BE2C (cell line): ENCODE data around the gene KRTAP4-2.
"Not testable (repeated sequence)": the region's sequence is repeated elsewhere in the genome, so short reads cannot be mapped to it uniquely, and the experiment has no call there.

Experiments
- DNase-seq: peaks from one replicate; pipeline ENCODE4 v3.0.0-alpha.2; 2020
- H3K27me3 ChIP-seq: fragments of 250-450 bp; sonication (Bioruptor Pico); 2 replicates; pipeline ENCODE4 v1.5.1; 2020; ENCODE audit warnings: mild to moderate bottlenecking
- H3K36me3 ChIP-seq: fragments of 250-450 bp; sonication (Bioruptor Pico); 2 replicates; pipeline ENCODE4 v1.5.1; 2020; ENCODE audit warnings: mild to moderate bottlenecking
- H3K4me1 ChIP-seq: fragments of 250-450 bp; sonication (Bioruptor Pico); 2 replicates; pipeline ENCODE4 v1.5.1; 2020
- H3K4me3 ChIP-seq: 2 replicates; pipeline ENCODE4 v1.5.1; 2011; ENCODE audit warnings: low read depth, low read length
- H3K9me3 ChIP-seq: fragments of 250-450 bp; sonication (Bioruptor Pico); 2 replicates; pipeline ENCODE4 v1.5.1; 2020
- CTCF ChIP-seq: IDR thresholded peaks from 2 replicates; pipeline ENCODE4 v1.5.1; 2012; ENCODE audit warnings: mild to moderate bottlenecking, low read depth, low read length

KRTAP4-2 gene

DNA sequence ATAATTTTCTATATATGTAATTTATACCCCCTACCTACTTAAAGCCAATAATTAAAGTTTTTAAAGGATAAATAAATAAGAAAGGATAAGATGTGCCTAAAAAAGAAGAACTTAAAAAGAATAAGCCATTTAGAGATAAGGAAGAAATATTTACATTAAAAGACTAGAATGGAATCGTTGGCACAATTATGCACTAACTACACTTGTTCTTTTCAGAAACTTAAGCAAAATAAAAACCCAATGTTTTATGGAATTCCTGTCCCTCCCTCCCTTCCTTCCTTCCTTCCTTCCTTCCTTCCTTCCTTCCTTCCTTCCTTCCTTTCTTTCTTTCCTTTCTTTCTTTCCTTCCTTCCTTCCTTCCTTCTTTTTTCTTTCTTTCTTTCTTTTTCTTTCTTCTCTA, 33.2 kb downstream of the KRTAP4-2 start:
- Histone ChIP-seq H3K4me1 (no peaks in the 10 kb centered on the region), H3K4me3 (no peak overlapping the region), H3K36me3 (no peaks in the 10 kb centered on the region), H3K27me3 (peaks cover 2% of the 10 kb centered on the region; the same call in 1 of the 2 replicates), H3K9me3 (no peaks in the 10 kb centered on the region)
- TF ChIP-seq CTCF: no peak
- no peak for DNase-seq

DNA sequence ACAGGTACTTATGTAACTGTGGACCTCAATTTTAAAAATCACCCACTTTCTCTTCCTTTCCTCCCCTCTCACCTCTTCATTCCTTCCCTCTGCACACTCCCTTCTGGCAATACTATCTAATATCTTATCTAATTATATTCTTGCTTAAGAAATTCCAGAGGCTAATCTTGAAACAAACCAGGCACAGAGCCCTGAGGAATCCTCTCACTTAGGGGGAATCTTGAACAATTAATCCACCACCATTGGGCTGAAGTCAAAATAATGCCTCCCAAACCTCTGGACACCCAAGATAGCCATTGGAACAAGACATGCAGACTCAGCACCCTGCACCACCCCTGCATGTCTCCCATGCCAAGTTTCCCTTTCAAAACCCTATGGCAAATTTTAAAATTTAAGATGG, 36.7 kb downstream of the KRTAP4-2 start:
- Histone ChIP-seq H3K4me1 (no peaks in the 10 kb centered on the region), H3K36me3 (no peaks in the 10 kb centered on the region), H3K4me3 (no peak overlapping the region), H3K9me3 (no peaks in the 10 kb centered on the region), H3K27me3 (peaks cover 3% of the 10 kb centered on the region; the same call in 1 of the 2 replicates)
- no peak for TF ChIP-seq CTCF
- DNase-seq: no peak

DNA sequence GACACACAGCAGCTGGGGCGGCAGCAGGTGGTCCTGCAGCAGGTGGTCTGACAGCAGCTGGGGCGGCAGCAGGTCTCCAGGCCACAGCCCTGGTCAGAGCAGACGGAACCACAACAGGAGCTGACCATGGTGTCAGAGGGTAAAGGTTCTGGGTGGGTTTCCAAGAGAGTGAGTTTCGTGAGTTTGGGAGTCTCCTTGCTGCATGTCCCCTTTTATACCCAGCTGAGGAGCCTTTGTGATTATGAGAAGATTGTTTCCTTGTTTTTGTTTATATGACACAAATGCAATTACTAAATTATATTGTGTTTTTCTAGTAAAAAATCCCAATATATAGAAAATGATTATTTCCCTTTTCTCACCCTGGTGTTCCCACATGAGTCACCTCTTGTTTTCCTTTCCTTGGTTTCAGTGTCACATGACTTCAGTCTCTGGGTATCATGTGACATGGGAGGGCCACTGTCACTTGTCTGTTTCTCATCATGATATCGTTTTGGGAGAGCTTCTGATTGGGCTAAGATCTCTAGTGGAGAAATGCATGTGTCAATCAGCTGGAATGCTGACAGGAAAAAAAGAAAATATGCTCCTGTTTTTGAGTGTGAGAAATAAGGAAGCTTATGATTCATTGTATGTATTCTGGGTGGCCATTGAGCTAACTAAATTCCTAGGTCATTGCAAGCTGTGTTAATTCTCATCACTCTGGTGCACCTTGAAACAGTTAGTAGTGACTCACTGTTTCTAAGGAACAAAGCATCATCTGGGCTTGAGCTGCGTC, 37.5 kb downstream of the KRTAP4-2 start, which contains the start of gene KRTAP4-6:
Gene KRTAP4-6, minus strand, starts transcription at position 185 of the 772 bp plus-strand sequence. Its CDS starts 57 bp downstream, at position 128.
- Histone ChIP-seq H3K27me3 (peaks cover 3% of the 10 kb centered on the region; the same call in 1 of the 2 replicates), H3K4me3 (no peak within 1 kb of the TSS), H3K9me3 (no peaks in the 10 kb centered on the region), H3K36me3 (no peaks in the 10 kb centered on the region), H3K4me1 (no peaks in the 10 kb centered on the region)
- DNase-seq: no peak
- TF ChIP-seq CTCF: no peak

DNA sequence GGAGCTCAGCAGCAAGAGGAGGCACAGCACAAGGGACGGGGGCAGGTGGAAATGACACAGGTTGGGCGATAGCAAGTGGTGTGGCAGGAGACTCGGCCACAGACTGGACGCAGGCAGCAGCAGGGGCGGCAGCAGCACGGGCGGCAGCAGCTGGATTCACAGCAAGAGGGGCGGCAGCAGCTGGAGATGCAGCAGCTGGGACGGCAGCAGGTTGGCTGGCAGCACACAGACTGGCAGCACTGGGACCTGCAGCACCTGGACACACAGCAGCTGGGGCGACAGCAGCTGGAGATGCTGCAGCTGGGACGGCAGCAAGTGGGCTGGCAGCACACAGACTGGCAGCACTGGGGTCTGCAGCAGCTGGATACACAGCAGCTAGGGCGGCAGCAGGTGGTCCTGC, 38.2 kb downstream of the KRTAP4-2 start:
- H3K36me3 ChIP-seq, DNase-seq, H3K4me1 ChIP-seq, H3K9me3 ChIP-seq, H3K27me3 ChIP-seq, H3K4me3 ChIP-seq: not testable (repeated sequence)

- no peaks in the 10 kb centered on the region for H3K4me1 ChIP-seq
- DNase-seq: no peak
- no peak overlapping the region for H3K4me3 ChIP-seq
- H3K9me3 ChIP-seq: no peaks in the 10 kb centered on the region
- no peaks in the 10 kb centered on the region for H3K36me3 ChIP-seq
- no peak for TF ChIP-seq CTCF
- H3K27me3 ChIP-seq: peaks cover 24% of the 10 kb centered on the region
Observed at GRCh38 chr17:41133880-41134735, 43.9 kb downstream of the KRTAP4-2 start.

- no peaks in the 10 kb centered on the region for H3K4me1 ChIP-seq
- no peak for TF ChIP-seq CTCF
- no peaks in the 10 kb centered on the region for H3K36me3 ChIP-seq
- H3K27me3 ChIP-seq: peaks cover 21% of the 10 kb centered on the region
- no peaks in the 10 kb centered on the region for H3K9me3 ChIP-seq
- H3K4me3 ChIP-seq: no peak overlapping the region
- DNase-seq: no peak
Observed at GRCh38 chr17:41131979-41132378, 46.0 kb downstream of the KRTAP4-2 start.
